SW 1271 (cell line): Measurements from ENCODE around the gene ZNF516.
"Not testable (repeated sequence)": the region's sequence is repeated elsewhere in the genome, so short reads cannot be mapped to it uniquely, and the experiment has no call there.

Experiments
- DNase-seq, 2 experiments: peaks; one replicate each; lab custom pipeline; 2025; lab: John Stamatoyannopoulos, UW

ZNF516 gene

GRCh38 chr18:76490033-76490432 is 5.0 kb downstream of the ZNF516 start:
- no peak for DNase-seq

GRCh38 chr18:76489081-76489480 is 6.0 kb downstream of the ZNF516 start:
- no peak for DNase-seq

GRCh38 chr18:76488190-76488589 is 6.9 kb downstream of the ZNF516 start:
- DNase-seq: no peak

GRCh38 chr18:76487782-76488181 is 7.3 kb downstream of the ZNF516 start:
- DNase-seq: no peak

- DNase-seq: no peak
Observed at GRCh38 chr18:76487070-76487469, 8.0 kb downstream of the ZNF516 start.

GRCh38 chr18:76486574-76486973 is 8.5 kb downstream of the ZNF516 start:
- no peak for DNase-seq

GRCh38 chr18:76486038-76486437 is 9.0 kb downstream of the ZNF516 start:
- no peak for DNase-seq

GRCh38 chr18:76484749-76485387 is 10.2 kb downstream of the ZNF516 start:
- no peak for DNase-seq

- DNase-seq: no peak
Observed at GRCh38 chr18:76483780-76484179, 11.3 kb downstream of the ZNF516 start.

- DNase-seq: no peak
Observed at GRCh38 chr18:76482971-76483691, 11.9 kb downstream of the ZNF516 start.

GRCh38 chr18:76482267-76482666 is 12.8 kb downstream of the ZNF516 start:
- no peak for DNase-seq

GRCh38 chr18:76480913-76481312 is 14.1 kb downstream of the ZNF516 start:
- no peak for DNase-seq

GRCh38 chr18:76479351-76480238 is 15.4 kb downstream of the ZNF516 start:
- DNase-seq: no peak

- DNase-seq: no peak
Observed at GRCh38 chr18:76476665-76477561, 18.1 kb downstream of the ZNF516 start.

- DNase-seq: no peak
Observed at GRCh38 chr18:76475450-76476194, 19.4 kb downstream of the ZNF516 start.

- no peak for DNase-seq
Observed at GRCh38 chr18:76474824-76475223, 20.2 kb downstream of the ZNF516 start.

- not testable (repeated sequence) for DNase-seq
Observed at GRCh38 chr18:76473521-76473920, 21.5 kb downstream of the ZNF516 start.

- DNase-seq: no peak
Observed at GRCh38 chr18:76472829-76473228, 22.2 kb downstream of the ZNF516 start.

GRCh38 chr18:76471593-76471992 is 23.4 kb downstream of the ZNF516 start:
- DNase-seq: no peak

- no peak for DNase-seq
Observed at GRCh38 chr18:76468345-76469304, 26.4 kb downstream of the ZNF516 start.
